NB4 (cell line): Measurements from ENCODE around the gene NDUFS8.

ENCODE experiments used
- MYC ChIP-seq: IDR thresholded peaks from 2 replicates; pipeline ENCODE4 v1.6.1; 2011; ENCODE audit warnings: low read depth, low read length
- POLR2A ChIP-seq: IDR thresholded peaks from 2 replicates; pipeline ENCODE4 v1.6.1; 2011; ENCODE audit warnings: mild to moderate bottlenecking; ENCODE audit not compliant: insufficient read length; ENCODE audit errors: extremely low read depth
- TF ChIP-seq, protein P1 (sequence below): IDR thresholded peaks from one replicate; pipeline ENCODE4 v1.5.1; 2012; ENCODE audit warnings: low read depth, low read length

DNA sequence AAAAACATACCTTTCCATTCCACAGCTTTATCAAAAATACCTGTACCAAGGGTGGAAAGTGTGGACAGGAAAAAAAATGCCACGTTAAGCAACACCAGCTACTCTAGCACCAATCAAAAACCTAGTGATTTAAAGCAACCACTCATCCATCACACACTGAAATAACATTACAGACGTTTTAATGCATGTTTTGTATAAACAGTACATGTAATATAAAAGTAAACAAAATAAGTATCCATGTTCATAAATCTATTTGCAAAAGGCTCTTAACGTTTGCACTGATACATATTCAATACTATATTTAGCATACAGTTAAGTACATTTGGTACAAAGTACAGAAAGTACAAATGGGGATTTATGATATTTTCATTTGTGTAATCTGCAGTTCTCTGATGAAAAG is 52.0 kb downstream of the NDUFS8 start:
- TF ChIP-seq, protein P1, sequence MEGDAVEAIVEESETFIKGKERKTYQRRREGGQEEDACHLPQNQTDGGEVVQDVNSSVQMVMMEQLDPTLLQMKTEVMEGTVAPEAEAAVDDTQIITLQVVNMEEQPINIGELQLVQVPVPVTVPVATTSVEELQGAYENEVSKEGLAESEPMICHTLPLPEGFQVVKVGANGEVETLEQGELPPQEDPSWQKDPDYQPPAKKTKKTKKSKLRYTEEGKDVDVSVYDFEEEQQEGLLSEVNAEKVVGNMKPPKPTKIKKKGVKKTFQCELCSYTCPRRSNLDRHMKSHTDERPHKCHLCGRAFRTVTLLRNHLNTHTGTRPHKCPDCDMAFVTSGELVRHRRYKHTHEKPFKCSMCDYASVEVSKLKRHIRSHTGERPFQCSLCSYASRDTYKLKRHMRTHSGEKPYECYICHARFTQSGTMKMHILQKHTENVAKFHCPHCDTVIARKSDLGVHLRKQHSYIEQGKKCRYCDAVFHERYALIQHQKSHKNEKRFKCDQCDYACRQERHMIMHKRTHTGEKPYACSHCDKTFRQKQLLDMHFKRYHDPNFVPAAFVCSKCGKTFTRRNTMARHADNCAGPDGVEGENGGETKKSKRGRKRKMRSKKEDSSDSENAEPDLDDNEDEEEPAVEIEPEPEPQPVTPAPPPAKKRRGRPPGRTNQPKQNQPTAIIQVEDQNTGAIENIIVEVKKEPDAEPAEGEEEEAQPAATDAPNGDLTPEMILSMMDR, result no peak
- TF ChIP-seq MYC, result no peak
- TF ChIP-seq POLR2A, result no peak
